Astrocyte (in vitro differentiated cells and primary cell): ENCODE measurements around the gene DEXI. TPM values are rescaled to one million over a fixed set of nuclear protein-coding genes. Genes with fewer than 3 reads are reported as not detected.

Experiments
- DNase-seq: peaks from one replicate; pipeline ENCODE4 v3.0.0-alpha.2; 2010; ENCODE audit warnings: low read depth
- FAIRE-seq: peaks from 2 replicates; lab custom pipeline; 2011; peaks lifted over from hg19 to GRCh38; lab: Jason Lieb, UNC
- H2AFZ ChIP-seq: 2 replicates; pipeline ENCODE4 v1.6.0; 2012; ENCODE audit warnings: low read depth, low read length, inconsistent platforms
- H3K27ac ChIP-seq: 2 replicates; pipeline ENCODE4 v1.5.1; 2011; ENCODE audit warnings: low read depth, low read length, inconsistent platforms
- H3K27me3 ChIP-seq: 2 replicates; pipeline ENCODE4 v1.6.0; 2011; ENCODE audit warnings: low read length, inconsistent platforms; ENCODE audit not compliant: insufficient read depth
- H3K36me3 ChIP-seq: 2 replicates; pipeline ENCODE4 v1.5.1; 2011; ENCODE audit warnings: low read length, inconsistent platforms; ENCODE audit not compliant: insufficient read depth
- H3K4me1 ChIP-seq: 2 replicates; pipeline ENCODE4 v1.5.1; 2011; ENCODE audit warnings: low read length, inconsistent platforms; ENCODE audit not compliant: insufficient read depth
- H3K4me2 ChIP-seq: 2 replicates; pipeline ENCODE4 v1.6.0; 2012; ENCODE audit warnings: low read length, inconsistent platforms
- H3K4me3 ChIP-seq: 2 replicates; pipeline ENCODE4 v1.5.1; 2011; ENCODE audit warnings: low read depth, mild to moderate bottlenecking, low read length, inconsistent platforms; ENCODE audit not compliant: insufficient read depth
- H3K79me2 ChIP-seq: 2 replicates; pipeline ENCODE4 v1.6.0; 2012; ENCODE audit warnings: mild to moderate bottlenecking, low read length, inconsistent platforms; ENCODE audit not compliant: insufficient read depth
- H3K9ac ChIP-seq: 2 replicates; pipeline ENCODE4 v1.6.0; 2012; ENCODE audit warnings: mild to moderate bottlenecking, low read length, inconsistent platforms
- H3K9me3 ChIP-seq: 2 replicates; pipeline ENCODE4 v1.5.1; 2012; ENCODE audit warnings: low read depth, mild to moderate bottlenecking, low read length, inconsistent platforms; ENCODE audit not compliant: insufficient read depth
- H4K20me1 ChIP-seq: 2 replicates; pipeline ENCODE4 v1.6.0; 2012; ENCODE audit warnings: low read length, inconsistent platforms; ENCODE audit not compliant: insufficient read depth
- H3K27ac Mint-ChIP-seq: one replicate; pipeline ENCODE4 v1.8.0; 2021; ENCODE audit warnings: mild to moderate bottlenecking, mixed read lengths; ENCODE audit not compliant: unreplicated experiment
- H3K27me3 Mint-ChIP-seq: one replicate; pipeline ENCODE4 v1.8.0; 2021; ENCODE audit warnings: low read depth, mixed read lengths; ENCODE audit not compliant: unreplicated experiment
- H3K36me3 Mint-ChIP-seq: one replicate; pipeline ENCODE4 v1.8.0; 2021; ENCODE audit warnings: low read depth, mixed read lengths; ENCODE audit not compliant: unreplicated experiment
- H3K4me1 Mint-ChIP-seq: one replicate; pipeline ENCODE4 v1.8.0; 2021; ENCODE audit warnings: low read depth, mixed read lengths; ENCODE audit not compliant: unreplicated experiment
- H3K4me3 Mint-ChIP-seq: one replicate; pipeline ENCODE4 v1.8.0; 2021; ENCODE audit warnings: mild to moderate bottlenecking, moderate library complexity, mixed read lengths; ENCODE audit not compliant: unreplicated experiment
- H3K9me3 Mint-ChIP-seq: one replicate; pipeline ENCODE4 v1.8.0; 2021; ENCODE audit warnings: mild to moderate bottlenecking, mixed read lengths; ENCODE audit not compliant: unreplicated experiment
- CTCF ChIP-seq: IDR thresholded peaks from 2 replicates; pipeline ENCODE4 v1.5.1; 2011; ENCODE audit warnings: low read depth, mild to moderate bottlenecking, inconsistent platforms, low read length, moderate library complexity; ENCODE audit not compliant: insufficient read depth
- EZH2 ChIP-seq: IDR thresholded peaks from 2 replicates; pipeline ENCODE4 v1.6.1; 2012; ENCODE audit warnings: mild to moderate bottlenecking, low read length, inconsistent platforms; ENCODE audit not compliant: insufficient read depth
- total RNA-seq: library from RNA; stranded (reverse); gene quantifications from 2 replicates; pipeline ENCODE4 v1.2.1, GENCODE V29; 2021

The DEXI gene
- total RNA-seq, 1 donor from 2014 or later = 39.8 TPM

- no peak overlapping the region for H3K4me3 Mint-ChIP-seq
- no peaks in the 10 kb centered on the region for H3K36me3 Mint-ChIP-seq
- Histone ChIP-seq H4K20me1 (no peaks in the 10 kb centered on the region), H3K27ac (no peak overlapping the region), H3K4me1 (no peaks in the 10 kb centered on the region), H3K27me3 (peaks cover 13% of the 10 kb centered on the region), H3K79me2 (no peaks in the 10 kb centered on the region), H3K9me3 (no peaks in the 10 kb centered on the region), H3K4me3 (no peak overlapping the region), H3K4me2 (no peak overlapping the region), H3K36me3 (no peaks in the 10 kb centered on the region), H2AFZ (no peak overlapping the region), H3K9ac (no peak overlapping the region)
- no peak for TF ChIP-seq EZH2
- TF ChIP-seq CTCF = no peak
- no peak for FAIRE-seq
- H3K9me3 Mint-ChIP-seq = no peaks in the 10 kb centered on the region
- peaks cover 71% of the 10 kb centered on the region for H3K27me3 Mint-ChIP-seq
- no peaks in the 10 kb centered on the region for H3K4me1 Mint-ChIP-seq
- DNase-seq = no peak
- H3K27ac Mint-ChIP-seq = no peak overlapping the region
These were observed 49.4 kb downstream of the DEXI start for GRCh38 chr16:10892782-10893318.

DNA sequence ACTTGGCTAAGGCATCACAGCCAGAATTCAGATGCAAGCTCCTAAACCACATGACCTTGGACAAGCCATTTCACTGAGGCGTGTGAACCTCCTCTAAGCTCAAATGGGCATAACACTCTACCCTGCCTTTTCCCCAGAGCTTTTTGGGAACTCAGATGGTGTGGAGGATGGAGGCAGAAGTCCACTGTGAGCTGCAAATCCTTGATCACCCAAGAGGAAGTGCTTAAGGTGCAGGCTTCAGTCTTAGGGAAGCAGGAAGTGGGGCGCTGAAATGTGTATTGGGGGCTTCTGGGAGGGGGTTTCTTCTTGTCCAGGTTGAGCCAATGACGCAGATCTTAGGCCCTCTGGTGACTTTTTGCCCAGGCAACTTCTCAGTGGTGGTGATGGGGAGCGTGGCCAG, 52.4 kb downstream of the DEXI start:
- Histone ChIP-seq H3K4me1 (no peaks in the 10 kb centered on the region), H3K4me2 (no peak overlapping the region), H3K79me2 (no peaks in the 10 kb centered on the region), H3K36me3 (no peaks in the 10 kb centered on the region), H4K20me1 (no peaks in the 10 kb centered on the region), H3K4me3 (no peak overlapping the region), H3K9me3 (no peaks in the 10 kb centered on the region), H2AFZ (no peak overlapping the region), H3K27me3 (peaks cover 12% of the 10 kb centered on the region), H3K27ac (no peak overlapping the region), H3K9ac (no peak overlapping the region)
- Mint-ChIP-seq H3K9me3 (no peaks in the 10 kb centered on the region), H3K27me3 (peaks cover 69% of the 10 kb centered on the region), H3K4me1 (no peaks in the 10 kb centered on the region), H3K4me3 (no peak overlapping the region), H3K36me3 (no peaks in the 10 kb centered on the region), H3K27ac (no peak overlapping the region)
- no peak for DNase-seq
- TF ChIP-seq CTCF (no peak), EZH2 (no peak)
- no peak for FAIRE-seq

- no peaks in the 10 kb centered on the region for H3K79me2 ChIP-seq
- no peaks in the 10 kb centered on the region for H3K9me3 ChIP-seq
- FAIRE-seq (no peak), DNase-seq (no peak)
- H3K4me3 Mint-ChIP-seq = no peak overlapping the region
- no peak for TF ChIP-seq EZH2
- no peak for TF ChIP-seq CTCF
- no peak overlapping the region for H2AFZ ChIP-seq
- no peak overlapping the region for H3K9ac ChIP-seq
- H3K36me3 Mint-ChIP-seq = no peaks in the 10 kb centered on the region
- no peaks in the 10 kb centered on the region for H3K36me3 ChIP-seq
- no peaks in the 10 kb centered on the region for H4K20me1 ChIP-seq
- no peak overlapping the region for H3K27ac Mint-ChIP-seq
- H3K27me3 Mint-ChIP-seq = peaks cover 76% of the 10 kb centered on the region
- no peak overlapping the region for H3K4me2 ChIP-seq
- H3K27ac ChIP-seq = no peak overlapping the region
- H3K9me3 Mint-ChIP-seq = peaks cover 5% of the 10 kb centered on the region
- H3K4me3 ChIP-seq = no peak overlapping the region
- no peaks in the 10 kb centered on the region for H3K4me1 Mint-ChIP-seq
- no peaks in the 10 kb centered on the region for H3K4me1 ChIP-seq
- peaks cover 14% of the 10 kb centered on the region for H3K27me3 ChIP-seq
These were observed 53.8 kb downstream of the DEXI start for GRCh38 chr16:10888320-10888937.
